Testis (tissue), 2 donors: ENCODE data around the gene COCH.

ENCODE experiments used
- CTCF ChIP-seq, 3 experiments: fragments of 450-650 bp in 2 of 3; fragments of 200-600 bp in 1 of 3; sonication (generic) in 1 of 3; IDR thresholded peaks; one replicate each; pipeline ENCODE4 v1.5.1; 2016 to 2019; ENCODE audit warnings: antibody characterized with exemption in 3 of 3, mild to moderate bottlenecking in 2 of 3, moderate library complexity in 1 of 3
- POLR2A ChIP-seq: fragments of 450-650 bp; IDR thresholded peaks from one replicate; pipeline ENCODE4 v1.6.1; 2017; ENCODE audit warnings: antibody characterized with exemption, mild to moderate bottlenecking, moderate library complexity

- peak in 1 of 3 experiments; percentile 14 for TF ChIP-seq CTCF (IDR thresholded peaks at IDR 0.05)
- TF ChIP-seq POLR2A = no peak
Measured at GRCh38 chr14:30874120-30874998, at the start of gene COCH.
